Measurements from ENCODE around the gene BGN.

DNA sequence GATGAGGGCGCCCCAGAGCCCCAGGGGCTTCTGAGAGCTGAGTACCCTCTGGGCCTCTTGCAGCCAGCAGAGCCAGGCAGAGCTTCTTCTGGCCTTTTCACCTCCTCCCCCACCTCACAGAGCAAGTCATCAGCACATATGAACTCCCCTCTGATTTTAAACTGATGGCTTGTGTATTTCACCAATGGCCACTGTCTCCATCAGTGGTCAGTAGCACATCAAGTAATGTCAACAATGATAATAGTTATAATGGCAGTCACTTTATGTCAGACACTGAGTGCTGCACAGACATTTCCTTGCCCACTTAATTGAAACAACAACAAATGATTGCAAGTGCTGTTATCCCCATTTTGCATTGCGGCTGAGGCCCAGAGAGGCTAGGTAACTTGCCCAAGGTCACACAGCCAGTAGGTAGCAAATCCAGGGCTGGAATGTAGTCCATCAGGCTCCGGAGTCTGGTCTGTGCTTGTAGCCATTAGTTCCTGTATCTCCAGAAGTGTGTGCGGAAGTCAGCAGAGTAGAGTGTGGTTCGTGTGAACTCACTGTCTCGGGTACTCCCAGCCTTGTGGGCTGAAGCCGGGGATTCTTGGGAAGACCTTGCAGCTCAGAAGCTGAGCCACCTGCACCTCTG, 25.6 kb downstream of the BGN start:
- TF ChIP-seq, protein P1, sequence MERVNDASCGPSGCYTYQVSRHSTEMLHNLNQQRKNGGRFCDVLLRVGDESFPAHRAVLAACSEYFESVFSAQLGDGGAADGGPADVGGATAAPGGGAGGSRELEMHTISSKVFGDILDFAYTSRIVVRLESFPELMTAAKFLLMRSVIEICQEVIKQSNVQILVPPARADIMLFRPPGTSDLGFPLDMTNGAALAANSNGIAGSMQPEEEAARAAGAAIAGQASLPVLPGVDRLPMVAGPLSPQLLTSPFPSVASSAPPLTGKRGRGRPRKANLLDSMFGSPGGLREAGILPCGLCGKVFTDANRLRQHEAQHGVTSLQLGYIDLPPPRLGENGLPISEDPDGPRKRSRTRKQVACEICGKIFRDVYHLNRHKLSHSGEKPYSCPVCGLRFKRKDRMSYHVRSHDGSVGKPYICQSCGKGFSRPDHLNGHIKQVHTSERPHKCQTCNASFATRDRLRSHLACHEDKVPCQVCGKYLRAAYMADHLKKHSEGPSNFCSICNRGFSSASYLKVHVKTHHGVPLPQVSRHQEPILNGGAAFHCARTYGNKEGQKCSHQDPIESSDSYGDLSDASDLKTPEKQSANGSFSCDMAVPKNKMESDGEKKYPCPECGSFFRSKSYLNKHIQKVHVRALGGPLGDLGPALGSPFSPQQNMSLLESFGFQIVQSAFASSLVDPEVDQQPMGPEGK (CRISPR knock-in tag; IDR thresholded peaks at IDR 0.05; ENCODE audit: borderline replicate concordance), result no peak
- no peak for TF ChIP-seq ESRRG (CRISPR knock-in tag; IDR thresholded peaks at IDR 0.05)

Measured in SK-N-SH treated with all-trans-retinoic acid at 6 μM for 48 hours (cell line).